Measurements from ENCODE around the gene ZCCHC14. TPM values are rescaled to one million over a fixed set of nuclear protein-coding genes. Genes with fewer than 3 reads are reported as not detected.
A peak's percentile ranks its signal among the peaks of the same experiment; 100 is the strongest.

ZCCHC14 gene
- total and polyA plus RNA-seq, 10 of the 15 experiments (the other 5 are each of a cell fraction or from before 2014, with no cell fraction given) = 0.02 to 0.26 (median 0.05) TPM; not detected in 3

GRCh38 chr16:87388818-87389134 lies 104.0 kb downstream of the ZCCHC14 start:
- ChIA-PET SMC1A (ENCODE audit: uncharacterized antibody, unreplicated experiment) (interaction anchor here (1.1 to 1.4 kb wide), 3 partner anchors 8 to 384 kb away, joined by 4 read pairs; no protein-coding TSS in a partner anchor), CTCF (interaction anchor here (0.6 to 1.6 kb wide), 6 partner anchors 10 to 483 kb away, joined by 3 to 6 read pairs (median 4); no protein-coding TSS in a partner anchor), RAD21 (ENCODE audit: unreplicated experiment) (interaction anchor here (0.9 to 1.2 kb wide), 3 partner anchors 72 to 487 kb away, joined by 3 to 6 read pairs (median 4); partner anchors contain the start of gene C16orf95), POLR2A (interaction anchor here (0.5 to 1.4 kb wide), 6 partner anchors 10 to 377 kb away, joined by 3 to 4 read pairs (median 4); partner anchors contain the start of genes C16orf95 and KLHDC4)
- no peaks in the 10 kb centered on the region for H3K9me3 ChIP-seq (replicated peaks; ENCODE audit: control insufficient read depth, insufficient read depth, low read length)
- DNase-seq (ENCODE audit: low read depth, low spot score) = no peak
- H4K20me1 ChIP-seq (ENCODE audit: control insufficient read depth, insufficient read depth) = no peaks in the 10 kb centered on the region
- ATAC-seq = no peak
- peaks cover 3% of the 10 kb centered on the region; the same call in 1 of the 2 replicates for H3K79me2 ChIP-seq (ENCODE audit: control insufficient read depth, insufficient read depth, low read length)
- H3K36me3 ChIP-seq (ENCODE audit: control insufficient read depth in 2 of 2, insufficient read depth in 2 of 2, low read length in 1 of 2) = no peaks in the 10 kb centered on the region
- WGBS (ENCODE audit: insufficient coverage, insufficient replicate concordance, low lambda C conversion rate, missing lambda C conversion rate) = 0% methylated on average over 1 of the region's 1 CpG
- BruUV-seq (replicated peaks) = no TSS peak
- H3K4me2 ChIP-seq (ENCODE audit: control insufficient read depth, insufficient read depth) = peak overlapping the region; percentile 80
- peak overlapping the region; percentile 87 for H2AFZ ChIP-seq (ENCODE audit: control insufficient read depth, low read depth, low read length)
- peak overlapping the region; percentile 39 for H3K9ac ChIP-seq (ENCODE audit: control insufficient read depth, insufficient read depth, low read length)
- in situ Hi-C loops (cut with MboI) = loop anchor here (10.0 kb wide), 1 partner anchor 476 kb away; the partner anchor contains the start of gene SLC7A5
- peak overlapping the region; percentile 79 for H3K27ac ChIP-seq (ENCODE audit: control insufficient read depth, insufficient read depth)
- H3K4me1 ChIP-seq (ENCODE audit: control insufficient read depth, insufficient read depth, low read length) = peaks cover 16% of the 10 kb centered on the region
- no peak overlapping the region for H3K4me3 ChIP-seq
- no peaks in the 10 kb centered on the region for H3K27me3 ChIP-seq (replicated peaks in 1 of 2; ENCODE audit: control insufficient read depth in 2 of 2, insufficient read depth in 2 of 2, low read length in 1 of 2)
- FAIRE-seq = no peak
- intact Hi-C loops (cut with micrococcal nuclease; ENCODE audit: unreplicated experiment) = loop anchor here (2.0 to 10.0 kb wide), 2 partner anchors 562 to 1066 kb away; partner anchors contain the start of genes BANP and ZFPM1
- TF ChIP-seq BMI1 (IDR thresholded peaks at IDR 0.05; ENCODE audit: borderline replicate concordance) (no peak), ATF7 (IDR thresholded peaks at IDR 0.05; ENCODE audit: low read depth) (no peak), JUND (IDR thresholded peaks at IDR 0.05; ENCODE audit: low read depth, low read length) (no peak), ASH2L (IDR thresholded peaks at IDR 0.05; ENCODE audit: borderline replicate concordance, low read depth) (no peak), POLR2A (IDR thresholded peaks at IDR 0.05; ENCODE audit: low read depth, low read length) (no peak), POLR2AphosphoS2 (IDR thresholded peaks at IDR 0.05; ENCODE audit: low read depth, low read length) (no peak), BRCA1 (IDR thresholded peaks at IDR 0.05; ENCODE audit: low read depth, low read length) (no peak), MTA2 (IDR thresholded peaks at IDR 0.05; ENCODE audit: low read depth) (no peak), KLF5 (IDR thresholded peaks at IDR 0.05; ENCODE audit: partially characterized antibody) (no peak), POLR2AphosphoS5 (IDR thresholded peaks at IDR 0.05; ENCODE audit: low read length) (no peak), POU2F2 (IDR thresholded peaks at IDR 0.05; ENCODE audit: borderline replicate concordance, low read depth, low read length) (no peak), RB1 (IDR thresholded peaks at IDR 0.05; ENCODE audit: borderline replicate concordance) (no peak), EP300 (IDR thresholded peaks at IDR 0.05; ENCODE audit: borderline replicate concordance in 1 of 2, control insufficient read depth in 1 of 2, low read depth in 2 of 2, low read length in 2 of 2) (no peak), RELA (IDR thresholded peaks at IDR 0.05; ENCODE audit: borderline replicate concordance, partially characterized antibody) (no peak), RUNX3 (IDR thresholded peaks at IDR 0.05; ENCODE audit: low read length) (no peak)
- TF ChIP-seq, protein P1, sequence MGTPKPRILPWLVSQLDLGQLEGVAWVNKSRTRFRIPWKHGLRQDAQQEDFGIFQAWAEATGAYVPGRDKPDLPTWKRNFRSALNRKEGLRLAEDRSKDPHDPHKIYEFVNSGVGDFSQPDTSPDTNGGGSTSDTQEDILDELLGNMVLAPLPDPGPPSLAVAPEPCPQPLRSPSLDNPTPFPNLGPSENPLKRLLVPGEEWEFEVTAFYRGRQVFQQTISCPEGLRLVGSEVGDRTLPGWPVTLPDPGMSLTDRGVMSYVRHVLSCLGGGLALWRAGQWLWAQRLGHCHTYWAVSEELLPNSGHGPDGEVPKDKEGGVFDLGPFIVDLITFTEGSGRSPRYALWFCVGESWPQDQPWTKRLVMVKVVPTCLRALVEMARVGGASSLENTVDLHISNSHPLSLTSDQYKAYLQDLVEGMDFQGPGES (IDR thresholded peaks at IDR 0.05) = no peak
- TF ChIP-seq, protein P2, sequence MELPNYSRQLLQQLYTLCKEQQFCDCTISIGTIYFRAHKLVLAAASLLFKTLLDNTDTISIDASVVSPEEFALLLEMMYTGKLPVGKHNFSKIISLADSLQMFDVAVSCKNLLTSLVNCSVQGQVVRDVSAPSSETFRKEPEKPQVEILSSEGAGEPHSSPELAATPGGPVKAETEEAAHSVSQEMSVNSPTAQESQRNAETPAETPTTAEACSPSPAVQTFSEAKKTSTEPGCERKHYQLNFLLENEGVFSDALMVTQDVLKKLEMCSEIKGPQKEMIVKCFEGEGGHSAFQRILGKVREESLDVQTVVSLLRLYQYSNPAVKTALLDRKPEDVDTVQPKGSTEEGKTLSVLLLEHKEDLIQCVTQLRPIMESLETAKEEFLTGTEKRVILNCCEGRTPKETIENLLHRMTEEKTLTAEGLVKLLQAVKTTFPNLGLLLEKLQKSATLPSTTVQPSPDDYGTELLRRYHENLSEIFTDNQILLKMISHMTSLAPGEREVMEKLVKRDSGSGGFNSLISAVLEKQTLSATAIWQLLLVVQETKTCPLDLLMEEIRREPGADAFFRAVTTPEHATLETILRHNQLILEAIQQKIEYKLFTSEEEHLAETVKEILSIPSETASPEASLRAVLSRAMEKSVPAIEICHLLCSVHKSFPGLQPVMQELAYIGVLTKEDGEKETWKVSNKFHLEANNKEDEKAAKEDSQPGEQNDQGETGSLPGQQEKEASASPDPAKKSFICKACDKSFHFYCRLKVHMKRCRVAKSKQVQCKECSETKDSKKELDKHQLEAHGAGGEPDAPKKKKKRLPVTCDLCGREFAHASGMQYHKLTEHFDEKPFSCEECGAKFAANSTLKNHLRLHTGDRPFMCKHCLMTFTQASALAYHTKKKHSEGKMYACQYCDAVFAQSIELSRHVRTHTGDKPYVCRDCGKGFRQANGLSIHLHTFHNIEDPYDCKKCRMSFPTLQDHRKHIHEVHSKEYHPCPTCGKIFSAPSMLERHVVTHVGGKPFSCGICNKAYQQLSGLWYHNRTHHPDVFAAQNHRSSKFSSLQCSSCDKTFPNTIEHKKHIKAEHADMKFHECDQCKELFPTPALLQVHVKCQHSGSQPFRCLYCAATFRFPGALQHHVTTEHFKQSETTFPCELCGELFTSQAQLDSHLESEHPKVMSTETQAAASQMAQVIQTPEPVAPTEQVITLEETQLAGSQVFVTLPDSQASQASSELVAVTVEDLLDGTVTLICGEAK (IDR thresholded peaks at IDR 0.05; ENCODE audit: borderline replicate concordance) = no peak; the same call in 1 of the 2 replicates
- TF ChIP-seq, protein P3, sequence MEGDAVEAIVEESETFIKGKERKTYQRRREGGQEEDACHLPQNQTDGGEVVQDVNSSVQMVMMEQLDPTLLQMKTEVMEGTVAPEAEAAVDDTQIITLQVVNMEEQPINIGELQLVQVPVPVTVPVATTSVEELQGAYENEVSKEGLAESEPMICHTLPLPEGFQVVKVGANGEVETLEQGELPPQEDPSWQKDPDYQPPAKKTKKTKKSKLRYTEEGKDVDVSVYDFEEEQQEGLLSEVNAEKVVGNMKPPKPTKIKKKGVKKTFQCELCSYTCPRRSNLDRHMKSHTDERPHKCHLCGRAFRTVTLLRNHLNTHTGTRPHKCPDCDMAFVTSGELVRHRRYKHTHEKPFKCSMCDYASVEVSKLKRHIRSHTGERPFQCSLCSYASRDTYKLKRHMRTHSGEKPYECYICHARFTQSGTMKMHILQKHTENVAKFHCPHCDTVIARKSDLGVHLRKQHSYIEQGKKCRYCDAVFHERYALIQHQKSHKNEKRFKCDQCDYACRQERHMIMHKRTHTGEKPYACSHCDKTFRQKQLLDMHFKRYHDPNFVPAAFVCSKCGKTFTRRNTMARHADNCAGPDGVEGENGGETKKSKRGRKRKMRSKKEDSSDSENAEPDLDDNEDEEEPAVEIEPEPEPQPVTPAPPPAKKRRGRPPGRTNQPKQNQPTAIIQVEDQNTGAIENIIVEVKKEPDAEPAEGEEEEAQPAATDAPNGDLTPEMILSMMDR (IDR thresholded peaks at IDR 0.05 in 2 of 3, conservative IDR thresholded peaks at IDR 0.05 in 1 of 3; ENCODE audit: control insufficient read depth in 2 of 3, extremely low read depth in 1 of 3, insufficient read depth in 1 of 3, low read depth in 3 of 3, low read length in 3 of 3) = no peak
